ENCODE results near the gene PPEF1. TPM values are rescaled to one million over a fixed set of nuclear protein-coding genes. Genes with fewer than 3 reads are reported as not detected.

PPEF1 gene, protein sequence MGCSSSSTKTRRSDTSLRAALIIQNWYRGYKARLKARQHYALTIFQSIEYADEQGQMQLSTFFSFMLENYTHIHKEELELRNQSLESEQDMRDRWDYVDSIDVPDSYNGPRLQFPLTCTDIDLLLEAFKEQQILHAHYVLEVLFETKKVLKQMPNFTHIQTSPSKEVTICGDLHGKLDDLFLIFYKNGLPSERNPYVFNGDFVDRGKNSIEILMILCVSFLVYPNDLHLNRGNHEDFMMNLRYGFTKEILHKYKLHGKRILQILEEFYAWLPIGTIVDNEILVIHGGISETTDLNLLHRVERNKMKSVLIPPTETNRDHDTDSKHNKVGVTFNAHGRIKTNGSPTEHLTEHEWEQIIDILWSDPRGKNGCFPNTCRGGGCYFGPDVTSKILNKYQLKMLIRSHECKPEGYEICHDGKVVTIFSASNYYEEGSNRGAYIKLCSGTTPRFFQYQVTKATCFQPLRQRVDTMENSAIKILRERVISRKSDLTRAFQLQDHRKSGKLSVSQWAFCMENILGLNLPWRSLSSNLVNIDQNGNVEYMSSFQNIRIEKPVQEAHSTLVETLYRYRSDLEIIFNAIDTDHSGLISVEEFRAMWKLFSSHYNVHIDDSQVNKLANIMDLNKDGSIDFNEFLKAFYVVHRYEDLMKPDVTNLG
- total RNA-seq (ENCODE audit: low replicate concordance): 0.26 and 0.34 TPM in 2 replicates

DNA sequence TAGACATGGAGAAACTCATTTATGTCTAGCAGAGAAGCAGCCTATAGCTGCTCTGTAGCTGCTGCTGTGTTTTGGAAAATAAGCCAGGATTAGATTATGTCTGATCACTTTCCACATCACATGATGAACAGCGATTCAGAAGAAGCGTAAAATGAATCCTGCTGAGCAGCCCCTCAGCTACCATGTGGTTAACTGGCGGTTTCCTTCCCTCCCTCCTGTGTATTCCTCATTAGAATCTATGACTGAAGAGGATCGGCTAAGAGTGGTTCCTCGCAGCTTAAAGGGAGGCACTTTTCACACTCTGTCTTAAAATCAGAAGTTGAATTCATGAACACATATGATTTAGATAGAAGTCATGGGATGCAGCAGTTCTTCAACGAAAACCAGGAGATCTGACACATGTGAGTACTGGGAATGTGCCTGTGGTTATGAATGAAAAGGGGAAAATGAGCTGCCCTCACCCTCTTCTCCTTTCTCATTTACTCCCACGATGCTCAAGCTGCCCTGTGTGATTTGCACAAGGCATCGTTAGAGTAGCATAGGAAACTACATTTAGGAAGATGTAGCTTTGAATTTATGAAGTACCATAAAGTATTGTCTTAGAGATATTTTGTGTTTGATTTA, at the start of gene PPEF1:
TSS of gene PPEF1 (plus strand) at position 220 of the 624 bp plus-strand sequence. CDS start at position 356, 136 bp downstream.
- no peak for DNase-seq (ENCODE audit: low spot score)
- no peaks in the 10 kb centered on the region for H3K4me1 ChIP-seq
- no peaks in the 10 kb centered on the region for H3K9me3 ChIP-seq (ENCODE audit: low read depth)
- Mint-ChIP-seq H3K4me1 (peaks cover 9% of the 10 kb centered on the region), H3K4me3 (no peak within 1 kb of the TSS), H3K27ac (no peak within 1 kb of the TSS), H3K27me3 (ENCODE audit: insufficient read depth, low read depth) (peaks cover 6% of the 10 kb centered on the region), H3K9me3 (peaks cover 4% of the 10 kb centered on the region), H3K36me3 (no peaks in the 10 kb centered on the region)
- H4K20me1 ChIP-seq (ENCODE audit: low read depth): no peaks in the 10 kb centered on the region
- no peaks in the 10 kb centered on the region for H3F3A ChIP-seq (ENCODE audit: low read depth)
- H3K27me3 ChIP-seq: no peaks in the 10 kb centered on the region
- H3K9ac ChIP-seq: no peak within 1 kb of the TSS
- H3K4me3 ChIP-seq: no peak within 1 kb of the TSS
- H2AFZ ChIP-seq (replicated peaks): peak within 1 kb of the TSS; percentile 13
- no peak within 1 kb of the TSS for H3K4me2 ChIP-seq
- H3K27ac ChIP-seq: no peak within 1 kb of the TSS
- H3K79me2 ChIP-seq (ENCODE audit: low read depth): no peaks in the 10 kb centered on the region
- TF ChIP-seq, protein P1, sequence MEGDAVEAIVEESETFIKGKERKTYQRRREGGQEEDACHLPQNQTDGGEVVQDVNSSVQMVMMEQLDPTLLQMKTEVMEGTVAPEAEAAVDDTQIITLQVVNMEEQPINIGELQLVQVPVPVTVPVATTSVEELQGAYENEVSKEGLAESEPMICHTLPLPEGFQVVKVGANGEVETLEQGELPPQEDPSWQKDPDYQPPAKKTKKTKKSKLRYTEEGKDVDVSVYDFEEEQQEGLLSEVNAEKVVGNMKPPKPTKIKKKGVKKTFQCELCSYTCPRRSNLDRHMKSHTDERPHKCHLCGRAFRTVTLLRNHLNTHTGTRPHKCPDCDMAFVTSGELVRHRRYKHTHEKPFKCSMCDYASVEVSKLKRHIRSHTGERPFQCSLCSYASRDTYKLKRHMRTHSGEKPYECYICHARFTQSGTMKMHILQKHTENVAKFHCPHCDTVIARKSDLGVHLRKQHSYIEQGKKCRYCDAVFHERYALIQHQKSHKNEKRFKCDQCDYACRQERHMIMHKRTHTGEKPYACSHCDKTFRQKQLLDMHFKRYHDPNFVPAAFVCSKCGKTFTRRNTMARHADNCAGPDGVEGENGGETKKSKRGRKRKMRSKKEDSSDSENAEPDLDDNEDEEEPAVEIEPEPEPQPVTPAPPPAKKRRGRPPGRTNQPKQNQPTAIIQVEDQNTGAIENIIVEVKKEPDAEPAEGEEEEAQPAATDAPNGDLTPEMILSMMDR (IDR thresholded peaks at IDR 0.05): no peak
- TF ChIP-seq EZH2 (IDR thresholded peaks at IDR 0.05) (no peak), EZH2phosphoT487 (IDR thresholded peaks at IDR 0.05) (no peak)
- H3K36me3 ChIP-seq: no peaks in the 10 kb centered on the region

DNA sequence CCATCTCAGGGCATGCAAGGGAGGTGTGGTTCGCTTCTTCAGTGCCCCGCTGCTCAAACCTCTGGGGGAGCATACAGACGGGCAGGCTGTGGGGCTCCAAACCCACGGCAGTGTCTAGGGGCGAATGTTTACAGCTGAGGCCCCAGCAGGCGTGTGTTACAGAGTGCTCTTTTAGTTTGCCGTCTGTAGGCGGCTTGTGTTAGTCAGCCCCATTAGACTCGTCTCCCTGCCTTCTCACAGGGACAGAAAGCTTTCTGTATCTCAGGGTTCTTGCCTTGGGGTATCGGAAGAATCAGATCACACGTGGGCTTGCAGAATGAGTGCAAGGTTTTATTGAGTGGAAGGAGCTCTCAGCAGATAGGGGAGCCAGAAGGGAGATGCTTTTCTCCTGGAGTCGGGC, 46.2 kb upstream of the PPEF1 start:
- Histone ChIP-seq H3K79me2 (ENCODE audit: low read depth) (no peaks in the 10 kb centered on the region), H3F3A (ENCODE audit: low read depth) (no peaks in the 10 kb centered on the region), H3K36me3 (no peaks in the 10 kb centered on the region), H3K4me1 (no peaks in the 10 kb centered on the region), H3K27me3 (no peaks in the 10 kb centered on the region), H4K20me1 (ENCODE audit: low read depth) (no peaks in the 10 kb centered on the region), H3K9ac (no peak overlapping the region), H3K9me3 (ENCODE audit: low read depth) (no peaks in the 10 kb centered on the region), H3K4me3 (no peak overlapping the region), H3K4me2 (no peak overlapping the region), H2AFZ (replicated peaks) (no peak overlapping the region), H3K27ac (no peak overlapping the region)
- DNase-seq (ENCODE audit: low spot score): no peak
- Mint-ChIP-seq H3K4me1 (no peaks in the 10 kb centered on the region), H3K36me3 (no peaks in the 10 kb centered on the region), H3K27me3 (ENCODE audit: insufficient read depth, low read depth) (peaks cover 5% of the 10 kb centered on the region), H3K4me3 (no peak overlapping the region), H3K27ac (no peak overlapping the region), H3K9me3 (peaks cover 15% of the 10 kb centered on the region)
- TF ChIP-seq EZH2phosphoT487 (IDR thresholded peaks at IDR 0.05) (no peak), EZH2 (IDR thresholded peaks at IDR 0.05) (no peak)
- TF ChIP-seq, protein P1 (IDR thresholded peaks at IDR 0.05): no peak

DNA sequence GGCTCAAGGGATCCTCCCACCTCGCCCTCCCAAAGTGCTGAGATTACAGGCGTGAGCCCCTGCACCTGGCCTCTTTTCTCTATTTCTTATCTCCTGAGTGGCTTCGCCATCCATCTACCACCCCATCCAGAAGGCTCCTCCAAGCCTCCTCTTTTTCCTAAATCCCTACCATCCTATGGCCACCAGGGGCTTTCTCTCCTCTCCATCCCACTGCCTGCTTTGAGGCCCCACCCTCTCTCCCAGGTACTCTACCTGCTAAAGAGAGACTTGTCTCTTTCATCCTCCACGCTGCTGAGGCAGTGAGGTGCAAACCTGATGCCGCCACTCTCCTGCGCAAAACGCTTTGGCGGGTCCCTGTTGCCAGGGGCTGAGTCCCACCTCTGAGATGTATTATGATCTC, 42.5 kb upstream of the PPEF1 start:
- H4K20me1 ChIP-seq (ENCODE audit: low read depth): no peaks in the 10 kb centered on the region
- H3K4me3 ChIP-seq: no peak overlapping the region
- TF ChIP-seq EZH2 (IDR thresholded peaks at IDR 0.05) (no peak), EZH2phosphoT487 (IDR thresholded peaks at IDR 0.05) (no peak)
- TF ChIP-seq, protein P1 (IDR thresholded peaks at IDR 0.05): peak; percentile 21
- Mint-ChIP-seq H3K4me3 (no peak overlapping the region), H3K27ac (peak overlapping the region; percentile 2), H3K27me3 (ENCODE audit: insufficient read depth, low read depth) (peaks cover 5% of the 10 kb centered on the region), H3K36me3 (no peaks in the 10 kb centered on the region), H3K4me1 (peaks cover 12% of the 10 kb centered on the region), H3K9me3 (peaks cover 14% of the 10 kb centered on the region)
- H3K27ac ChIP-seq: no peak overlapping the region
- H3K9ac ChIP-seq: no peak overlapping the region
- H3K4me1 ChIP-seq: no peaks in the 10 kb centered on the region
- no peaks in the 10 kb centered on the region for H3K27me3 ChIP-seq
- H3K9me3 ChIP-seq (ENCODE audit: low read depth): no peaks in the 10 kb centered on the region
- no peaks in the 10 kb centered on the region for H3K79me2 ChIP-seq (ENCODE audit: low read depth)
- H3F3A ChIP-seq (ENCODE audit: low read depth): no peaks in the 10 kb centered on the region
- H2AFZ ChIP-seq (replicated peaks): no peak overlapping the region
- no peaks in the 10 kb centered on the region for H3K36me3 ChIP-seq
- DNase-seq (ENCODE audit: low spot score): no peak
- H3K4me2 ChIP-seq: no peak overlapping the region

Data from neural progenitor cell (in vitro differentiated cells).